Calu3 (cell line): ENCODE results near the gene GTF2H1. TPM values are rescaled to one million over a fixed set of nuclear protein-coding genes. Genes with fewer than 3 reads are reported as not detected.

ENCODE experiments used
- BruUV-seq: library from RNA; stranded (reverse); fragments of 400-500 nt; replicated peaks from 2 replicates; lab custom pipeline; 2021; lab: Mats Ljungman, UMichigan
- CTCF ChIA-PET: fragments of 300-600 bp; sonication (Branson Sonifier 250); formaldehyde crosslinking; loops from one replicate; lab custom pipeline; 2022; ENCODE audit warnings: antibody characterized with exemption; lab: Charles Lee
- DNase-seq: peaks from one replicate; pipeline ENCODE4 v3.0.0; 2022
- H3K27ac Mint-ChIP-seq: one replicate; pipeline ENCODE4 v1.8.0; 2022; ENCODE audit warnings: mixed read lengths; ENCODE audit not compliant: unreplicated experiment
- H3K27me3 Mint-ChIP-seq: one replicate; pipeline ENCODE4 v1.8.0; 2022; ENCODE audit warnings: mixed read lengths; ENCODE audit not compliant: unreplicated experiment
- H3K36me3 Mint-ChIP-seq: one replicate; pipeline ENCODE4 v1.8.0; 2022; ENCODE audit warnings: mild to moderate bottlenecking, moderate library complexity, mixed read lengths; ENCODE audit not compliant: insufficient read depth, unreplicated experiment
- H3K4me1 Mint-ChIP-seq: one replicate; pipeline ENCODE4 v1.8.0; 2022; ENCODE audit warnings: mild to moderate bottlenecking, low read depth, mixed read lengths; ENCODE audit not compliant: unreplicated experiment
- H3K4me3 Mint-ChIP-seq: one replicate; pipeline ENCODE4 v1.8.0; 2022; ENCODE audit warnings: mild to moderate bottlenecking, low read depth, moderate library complexity, mixed read lengths; ENCODE audit not compliant: unreplicated experiment
- H3K9me3 Mint-ChIP-seq: one replicate; pipeline ENCODE4 v1.8.0; 2022; ENCODE audit warnings: low read depth, mixed read lengths; ENCODE audit not compliant: unreplicated experiment
- intact Hi-C: fragments of 100-400 bp; cut with micrococcal nuclease; formaldehyde crosslinking; loops from one replicate; pipeline ENCODE4 v1.10.0; 2022; ENCODE audit not compliant: unreplicated experiment
- total RNA-seq: library from RNA; stranded (reverse); gene quantifications from 2 replicates; pipeline ENCODE4 v1.2.3, GENCODE V29; 2022
- TF ChIP-seq, protein P1 (sequence below): fragments of 200-600 bp; IDR thresholded peaks from one replicate; pipeline ENCODE4 v1.8.0; 2022; ENCODE audit warnings: antibody characterized with exemption; ENCODE audit not compliant: unreplicated experiment

The GTF2H1 gene
- total RNA-seq, 1 experiment from 2014 or later: 43.0 TPM

GRCh38 chr11:18361154-18361553 is 38.8 kb downstream of the GTF2H1 start:
- Mint-ChIP-seq H3K4me1 (no peaks in the 10 kb centered on the region), H3K27ac (no peak overlapping the region), H3K9me3 (no peaks in the 10 kb centered on the region), H3K36me3 (peaks cover 40% of the 10 kb centered on the region), H3K4me3 (no peak overlapping the region), H3K27me3 (no peaks in the 10 kb centered on the region)
- intact Hi-C loops: no loop called here
- TF ChIP-seq, protein P1, sequence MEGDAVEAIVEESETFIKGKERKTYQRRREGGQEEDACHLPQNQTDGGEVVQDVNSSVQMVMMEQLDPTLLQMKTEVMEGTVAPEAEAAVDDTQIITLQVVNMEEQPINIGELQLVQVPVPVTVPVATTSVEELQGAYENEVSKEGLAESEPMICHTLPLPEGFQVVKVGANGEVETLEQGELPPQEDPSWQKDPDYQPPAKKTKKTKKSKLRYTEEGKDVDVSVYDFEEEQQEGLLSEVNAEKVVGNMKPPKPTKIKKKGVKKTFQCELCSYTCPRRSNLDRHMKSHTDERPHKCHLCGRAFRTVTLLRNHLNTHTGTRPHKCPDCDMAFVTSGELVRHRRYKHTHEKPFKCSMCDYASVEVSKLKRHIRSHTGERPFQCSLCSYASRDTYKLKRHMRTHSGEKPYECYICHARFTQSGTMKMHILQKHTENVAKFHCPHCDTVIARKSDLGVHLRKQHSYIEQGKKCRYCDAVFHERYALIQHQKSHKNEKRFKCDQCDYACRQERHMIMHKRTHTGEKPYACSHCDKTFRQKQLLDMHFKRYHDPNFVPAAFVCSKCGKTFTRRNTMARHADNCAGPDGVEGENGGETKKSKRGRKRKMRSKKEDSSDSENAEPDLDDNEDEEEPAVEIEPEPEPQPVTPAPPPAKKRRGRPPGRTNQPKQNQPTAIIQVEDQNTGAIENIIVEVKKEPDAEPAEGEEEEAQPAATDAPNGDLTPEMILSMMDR: no peak
- CTCF ChIA-PET: interaction anchor here (0.6 kb wide), 1 partner anchor 9 kb away, joined by 5 read pairs; no protein-coding TSS in a partner anchor
- BruUV-seq: no TSS peak
- DNase-seq: no peak

DNA sequence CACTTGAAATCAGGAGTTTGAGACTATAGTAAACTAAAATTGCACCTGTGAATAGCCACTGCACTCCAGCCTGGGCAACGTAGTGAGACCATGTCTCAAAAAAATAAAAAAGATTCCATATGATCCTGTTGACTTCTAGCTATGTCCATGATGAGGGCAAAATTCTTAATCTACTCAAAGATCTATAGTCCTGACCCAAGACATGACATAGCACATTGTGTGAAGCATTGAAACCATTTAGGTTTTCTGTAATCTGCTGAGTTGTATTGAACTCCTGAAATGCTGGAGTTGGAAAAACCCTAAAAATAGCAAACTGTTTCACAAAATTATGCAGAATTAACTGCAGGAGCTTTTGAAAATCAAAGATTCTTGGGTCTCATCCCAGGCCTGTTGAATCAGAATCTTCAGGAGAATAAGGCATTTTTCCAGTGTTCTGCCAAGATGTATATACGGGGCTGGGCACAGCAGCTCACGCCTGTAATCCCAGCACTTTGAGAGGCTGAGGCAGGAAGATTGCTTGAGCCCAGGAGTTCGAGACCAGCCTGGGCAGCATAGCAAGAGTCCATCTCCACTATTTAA is 42.2 kb downstream of the GTF2H1 start:
- intact Hi-C loops: no loop called here
- BruUV-seq: no TSS peak
- Mint-ChIP-seq H3K4me1 (no peaks in the 10 kb centered on the region), H3K27ac (no peak overlapping the region), H3K4me3 (no peak overlapping the region), H3K36me3 (peaks cover 31% of the 10 kb centered on the region), H3K27me3 (no peaks in the 10 kb centered on the region), H3K9me3 (no peaks in the 10 kb centered on the region)
- CTCF ChIA-PET: no interaction called here
- TF ChIP-seq, protein P1: no peak
- DNase-seq: no peak

DNA sequence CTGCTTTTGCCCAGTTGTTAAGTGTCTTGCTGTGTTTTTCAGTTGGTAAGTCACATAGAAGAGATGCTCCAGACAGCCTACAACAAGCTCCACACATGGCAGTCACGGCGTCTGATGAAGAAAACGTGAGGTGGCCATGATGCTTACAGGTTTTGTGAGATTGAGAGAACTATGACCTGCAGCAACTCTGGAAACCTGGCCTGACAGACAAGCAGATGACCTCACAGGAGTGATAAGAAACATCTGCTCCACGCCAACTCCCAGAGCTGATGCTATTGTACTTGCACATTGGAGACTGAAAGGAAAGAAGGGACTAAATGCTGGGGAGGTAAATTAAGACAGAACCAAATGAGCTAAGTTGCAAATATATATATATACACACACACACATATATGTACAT is 43.4 kb downstream of the GTF2H1 start:
- intact Hi-C loops: no loop called here
- no TSS peak for BruUV-seq
- H3K27ac Mint-ChIP-seq: no peak overlapping the region
- no peak overlapping the region for H3K4me3 Mint-ChIP-seq
- CTCF ChIA-PET: no interaction called here
- H3K36me3 Mint-ChIP-seq: peaks cover 31% of the 10 kb centered on the region
- no peaks in the 10 kb centered on the region for H3K27me3 Mint-ChIP-seq
- no peak for DNase-seq
- no peaks in the 10 kb centered on the region for H3K9me3 Mint-ChIP-seq
- no peaks in the 10 kb centered on the region for H3K4me1 Mint-ChIP-seq
- TF ChIP-seq, protein P1: no peak

DNA sequence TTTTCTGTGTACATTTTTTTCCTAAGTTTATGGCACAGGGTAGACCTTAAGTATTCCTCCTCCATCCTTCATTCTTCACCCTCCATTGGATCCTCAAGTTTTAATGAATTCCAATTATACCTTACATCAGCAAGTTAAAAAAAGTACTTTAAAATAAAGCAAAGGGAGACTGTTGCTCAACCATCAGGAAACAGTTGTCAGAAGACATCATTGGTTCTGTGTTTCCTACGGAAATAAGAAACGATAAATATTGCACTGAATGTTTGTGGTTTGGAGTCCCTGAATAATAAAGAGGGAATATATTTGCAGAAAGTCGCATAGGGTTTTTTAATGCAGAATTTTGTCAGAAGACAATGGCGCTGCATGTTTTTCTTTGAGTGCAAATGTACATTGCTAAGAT is 43.9 kb downstream of the GTF2H1 start:
- no peak for DNase-seq
- Mint-ChIP-seq H3K27ac (no peak overlapping the region), H3K9me3 (no peaks in the 10 kb centered on the region), H3K36me3 (peaks cover 27% of the 10 kb centered on the region), H3K27me3 (no peaks in the 10 kb centered on the region), H3K4me1 (no peaks in the 10 kb centered on the region), H3K4me3 (no peak overlapping the region)
- intact Hi-C loops: no loop called here
- TF ChIP-seq, protein P1: no peak
- CTCF ChIA-PET: no interaction called here
- BruUV-seq: no TSS peak
